GM21367 (cell line): ENCODE results near the gene LRP8.
A peak's percentile ranks its signal among the peaks of the same experiment; 100 is the strongest.

ENCODE experiments used
- ATAC-seq: cut with Tn5 transposase; IDR thresholded peaks from one replicate; pipeline ENCODE4 v1.9.1; 2021; ENCODE audit not compliant: unreplicated experiment

LRP8 gene

GRCh38 chr1:53359934-53360276 is 32.0 kb upstream of the LRP8 start:
- ATAC-seq = no peak

- no peak for ATAC-seq
Measured at GRCh38 chr1:53359225-53359933, 31.5 kb upstream of the LRP8 start.

GRCh38 chr1:53356637-53357036 is 28.8 kb upstream of the LRP8 start:
- no peak for ATAC-seq

GRCh38 chr1:53354119-53354518 is 26.2 kb upstream of the LRP8 start:
- ATAC-seq = no peak

GRCh38 chr1:53352561-53352960 is 24.7 kb upstream of the LRP8 start:
- ATAC-seq = no peak

- ATAC-seq = no peak
Measured at GRCh38 chr1:53350853-53351767, 23.2 kb upstream of the LRP8 start.

GRCh38 chr1:53349968-53350852 is 22.3 kb upstream of the LRP8 start:
- ATAC-seq = no peak

- no peak for ATAC-seq
Measured at GRCh38 chr1:53349369-53349835, 21.5 kb upstream of the LRP8 start.

- no peak for ATAC-seq
Measured at GRCh38 chr1:53348486-53349368, 20.9 kb upstream of the LRP8 start.

- ATAC-seq = no peak
Measured at GRCh38 chr1:53346814-53347176, 18.9 kb upstream of the LRP8 start.

GRCh38 chr1:53345996-53346813 is 18.3 kb upstream of the LRP8 start:
- ATAC-seq = no peak

GRCh38 chr1:53344921-53345838 is 17.3 kb upstream of the LRP8 start:
- ATAC-seq = peak; percentile 84

- no peak for ATAC-seq
Measured at GRCh38 chr1:53343831-53344668, 16.2 kb upstream of the LRP8 start.

GRCh38 chr1:53342735-53343470 is 15.0 kb upstream of the LRP8 start:
- no peak for ATAC-seq

GRCh38 chr1:53341961-53342707 is 14.3 kb upstream of the LRP8 start:
- ATAC-seq = no peak

GRCh38 chr1:53341521-53341895 is 13.6 kb upstream of the LRP8 start:
- no peak for ATAC-seq
